ENCODE data around the gene CDC42BPB.
"Not testable (repeated sequence)": the region's sequence is repeated elsewhere in the genome, so short reads cannot be mapped to it uniquely, and the experiment has no call there.

- TF ChIP-seq CTCF (conservative IDR thresholded peaks at IDR 0.05 in 1 of 2, IDR thresholded peaks at IDR 0.05 in 1 of 2; ENCODE audit: low read depth in 1 of 2, low read length in 2 of 2); EZH2 (IDR thresholded peaks at IDR 0.05; ENCODE audit: low read length, missing control alignments): not testable (repeated sequence)
These were observed 9.9 kb downstream of the CDC42BPB start for GRCh38 chr14:103047453-103047852.

Data from fibroblast of lung (primary cell).